Activated naive CD8-positive, alpha-beta T cell treated with anti-CD3 and anti-CD28 coated beads, Interleukin-2, amount 10 ng/mL, durations not matched to agents 7 days and 5 days (primary cell): ENCODE data around the gene AGBL4. TPM values are rescaled to one million over a fixed set of nuclear protein-coding genes. Genes with fewer than 3 reads are reported as not detected.

Experiments
- ATAC-seq: fragments of 150-1000 bp; cut with Tn5 transposase; one replicate; pipeline ENCODE4 v1.10.0; 2021; ENCODE audit warnings: low read depth, moderate library complexity
- POLR2A ChIA-PET: fragments of 350-600 bp; sonication (Branson Sonifier 250); formaldehyde crosslinking; loops from one replicate; lab custom pipeline; 2021; ENCODE audit warnings: antibody characterized with exemption; lab: Charles Lee
- DNase-seq: peaks from one replicate; pipeline ENCODE4 v3.0.0; 2021
- H3K27ac Mint-ChIP-seq: one replicate; pipeline ENCODE4 v1.8.0; 2022; ENCODE audit warnings: mild to moderate bottlenecking, mixed read lengths
- H3K27me3 Mint-ChIP-seq: one replicate; pipeline ENCODE4 v1.8.0; 2022; ENCODE audit warnings: mild to moderate bottlenecking, moderate library complexity, mixed read lengths
- H3K36me3 Mint-ChIP-seq: one replicate; pipeline ENCODE4 v1.8.0; 2021; ENCODE audit warnings: mild to moderate bottlenecking, mixed read lengths
- H3K4me1 Mint-ChIP-seq: one replicate; pipeline ENCODE4 v1.8.0; 2021; ENCODE audit warnings: mixed read lengths
- H3K4me3 Mint-ChIP-seq: one replicate; pipeline ENCODE4 v1.8.0; 2022; ENCODE audit warnings: mild to moderate bottlenecking, moderate library complexity, mixed read lengths
- H3K9me3 Mint-ChIP-seq: one replicate; pipeline ENCODE4 v1.8.0; 2021; ENCODE audit warnings: mixed read lengths
- total RNA-seq, 2 experiments: library from RNA; stranded (reverse); gene quantifications; one replicate each; pipeline ENCODE4 v1.2.3, GENCODE V29; 2021

The AGBL4 gene
- total RNA-seq, 2 experiments from 2014 or later, result not detected

- no peak overlapping the region for H3K27ac Mint-ChIP-seq
- no peak for ATAC-seq
- POLR2A ChIA-PET, result no interaction called here
- DNase-seq, result no peak
- H3K9me3 Mint-ChIP-seq, result peaks cover 2% of the 10 kb centered on the region
- no peaks in the 10 kb centered on the region for H3K27me3 Mint-ChIP-seq
- H3K36me3 Mint-ChIP-seq, result no peaks in the 10 kb centered on the region
- no peak overlapping the region for H3K4me3 Mint-ChIP-seq
- H3K4me1 Mint-ChIP-seq, result no peaks in the 10 kb centered on the region
These were observed 558.1 kb downstream of the AGBL4 start for GRCh38 chr1:49465486-49466185.

DNA sequence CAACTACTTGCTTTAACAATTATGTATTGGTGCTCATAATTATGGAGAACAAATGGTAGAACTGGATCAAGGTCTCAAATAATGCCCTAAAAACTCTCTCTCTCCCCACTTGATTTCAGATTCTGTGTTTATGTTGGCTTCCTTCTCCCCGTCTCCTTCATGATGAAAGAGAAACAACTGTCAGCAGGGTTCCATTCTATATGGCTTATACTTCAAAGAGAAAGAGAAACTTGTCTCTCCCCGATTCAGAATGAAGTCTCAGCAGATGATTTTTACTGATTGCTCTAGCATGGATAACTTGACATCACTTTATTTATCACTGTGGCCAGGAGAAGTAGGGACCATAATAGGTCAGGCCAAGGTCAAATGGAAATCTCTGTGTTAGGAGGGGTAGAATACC, 575.6 kb downstream of the AGBL4 start:
- Mint-ChIP-seq H3K36me3 (no peaks in the 10 kb centered on the region), H3K27ac (no peak overlapping the region), H3K4me1 (no peaks in the 10 kb centered on the region), H3K4me3 (no peak overlapping the region), H3K27me3 (no peaks in the 10 kb centered on the region), H3K9me3 (no peaks in the 10 kb centered on the region)
- no peak for DNase-seq
- POLR2A ChIA-PET, result no interaction called here
- ATAC-seq, result no peak

DNA sequence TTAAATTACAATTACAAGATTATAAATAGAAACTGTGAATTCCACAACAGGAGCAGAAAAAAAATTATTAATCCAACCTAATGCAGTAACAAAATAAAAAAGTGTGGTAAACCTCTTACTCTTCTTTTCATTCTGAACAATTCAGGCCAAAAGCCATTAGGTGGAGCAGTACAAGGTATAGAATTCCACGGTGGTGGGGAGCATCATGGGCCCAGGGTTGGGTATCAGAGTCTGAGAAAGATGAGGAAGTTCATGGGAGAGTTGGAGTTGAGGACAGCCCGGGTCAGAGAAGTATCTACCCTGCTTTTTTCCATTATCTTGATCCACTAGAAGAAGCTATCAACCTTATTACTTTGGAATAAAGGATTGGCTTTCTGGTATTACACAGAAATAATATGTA, 586.9 kb downstream of the AGBL4 start:
- peaks cover 5% of the 10 kb centered on the region for H3K9me3 Mint-ChIP-seq
- H3K4me3 Mint-ChIP-seq, result no peak overlapping the region
- ATAC-seq, result no peak
- no peaks in the 10 kb centered on the region for H3K27me3 Mint-ChIP-seq
- no peaks in the 10 kb centered on the region for H3K4me1 Mint-ChIP-seq
- H3K27ac Mint-ChIP-seq, result no peak overlapping the region
- DNase-seq, result no peak
- no peaks in the 10 kb centered on the region for H3K36me3 Mint-ChIP-seq
- POLR2A ChIA-PET, result no interaction called here

GRCh38 chr1:49435291-49435690, 588.5 kb downstream of the AGBL4 start:
- DNase-seq, result no peak
- Mint-ChIP-seq H3K4me3 (no peak overlapping the region), H3K9me3 (peaks cover 1% of the 10 kb centered on the region), H3K27ac (no peak overlapping the region), H3K36me3 (no peaks in the 10 kb centered on the region), H3K27me3 (no peaks in the 10 kb centered on the region), H3K4me1 (no peaks in the 10 kb centered on the region)
- no peak for ATAC-seq
- POLR2A ChIA-PET, result no interaction called here

GRCh38 chr1:49424782-49425181, 599.0 kb downstream of the AGBL4 start:
- ATAC-seq (no peak), DNase-seq (no peak)
- no peaks in the 10 kb centered on the region for H3K4me1 Mint-ChIP-seq
- H3K27ac Mint-ChIP-seq, result no peak overlapping the region
- H3K36me3 Mint-ChIP-seq, result no peaks in the 10 kb centered on the region
- peaks cover 4% of the 10 kb centered on the region for H3K9me3 Mint-ChIP-seq
- no peak overlapping the region for H3K4me3 Mint-ChIP-seq
- POLR2A ChIA-PET, result no interaction called here
- no peaks in the 10 kb centered on the region for H3K27me3 Mint-ChIP-seq

DNA sequence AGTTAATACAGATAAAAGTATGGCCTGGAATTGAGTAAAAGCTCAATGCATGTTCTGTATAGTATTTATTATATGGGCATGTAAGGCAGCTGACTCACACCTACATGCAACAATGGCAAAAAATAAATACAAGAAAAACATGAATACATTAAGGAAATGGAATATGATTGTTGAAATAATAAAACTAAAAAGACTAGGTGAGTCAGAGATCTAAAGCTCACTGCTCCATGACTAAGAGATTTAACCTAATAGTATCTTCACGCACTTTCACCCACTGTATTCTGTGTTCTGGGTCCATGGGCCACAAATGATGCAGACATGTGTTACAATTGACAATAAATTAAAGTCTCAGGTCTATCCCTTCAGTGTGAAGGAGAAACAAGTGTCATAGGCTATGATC, 607.0 kb downstream of the AGBL4 start:
- H3K9me3 Mint-ChIP-seq, result no peaks in the 10 kb centered on the region
- DNase-seq (no peak), ATAC-seq (no peak)
- H3K27ac Mint-ChIP-seq, result no peak overlapping the region
- POLR2A ChIA-PET, result no interaction called here
- H3K36me3 Mint-ChIP-seq, result no peaks in the 10 kb centered on the region
- H3K4me3 Mint-ChIP-seq, result no peak overlapping the region
- no peaks in the 10 kb centered on the region for H3K27me3 Mint-ChIP-seq
- no peaks in the 10 kb centered on the region for H3K4me1 Mint-ChIP-seq

DNA sequence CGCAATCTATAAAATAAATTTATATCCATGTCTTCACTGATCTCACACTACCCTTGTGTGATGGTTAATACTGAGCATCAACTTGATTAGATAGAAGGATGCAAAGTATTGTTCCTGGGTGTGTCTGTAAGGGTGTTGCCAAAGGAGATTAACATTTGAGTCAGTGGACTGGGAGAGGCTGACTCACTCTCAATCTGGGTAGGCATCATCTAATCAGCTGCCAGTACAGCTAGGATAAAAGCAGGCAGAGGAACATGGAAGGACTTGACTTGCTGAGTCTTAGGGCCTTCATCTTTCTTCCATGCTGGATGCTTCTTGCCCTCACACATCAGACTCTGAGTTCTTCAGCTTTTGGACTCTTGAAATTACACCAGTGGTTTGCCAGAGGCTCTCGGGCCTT, 615.4 kb downstream of the AGBL4 start:
- no peak overlapping the region for H3K27ac Mint-ChIP-seq
- no peaks in the 10 kb centered on the region for H3K36me3 Mint-ChIP-seq
- H3K4me1 Mint-ChIP-seq, result no peaks in the 10 kb centered on the region
- DNase-seq (no peak), ATAC-seq (no peak)
- H3K9me3 Mint-ChIP-seq, result peaks cover 6% of the 10 kb centered on the region
- H3K4me3 Mint-ChIP-seq, result no peak overlapping the region
- POLR2A ChIA-PET, result no interaction called here
- H3K27me3 Mint-ChIP-seq, result no peaks in the 10 kb centered on the region

DNA sequence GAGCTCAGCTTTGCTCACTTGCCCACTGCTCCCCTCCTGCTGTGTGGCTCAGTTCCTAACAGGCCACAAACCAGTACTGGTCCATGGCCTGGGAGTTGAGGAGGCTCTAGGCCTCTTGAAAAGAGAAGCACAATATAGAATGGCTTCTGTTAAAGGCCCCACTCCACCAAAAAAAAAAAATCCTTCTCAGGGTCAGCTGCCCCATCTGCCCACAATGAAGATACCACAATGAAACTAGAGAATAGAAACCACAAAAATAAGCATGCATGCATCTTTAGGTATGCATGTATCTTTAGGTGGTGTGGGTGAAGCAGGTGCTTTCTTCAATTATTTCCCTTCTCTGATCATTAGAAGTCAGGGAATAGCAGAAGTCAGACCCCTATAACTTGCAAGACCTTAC, 626.7 kb downstream of the AGBL4 start:
- H3K36me3 Mint-ChIP-seq, result no peaks in the 10 kb centered on the region
- DNase-seq, result no peak
- POLR2A ChIA-PET, result no interaction called here
- no peak overlapping the region for H3K27ac Mint-ChIP-seq
- peaks cover 6% of the 10 kb centered on the region for H3K9me3 Mint-ChIP-seq
- no peaks in the 10 kb centered on the region for H3K4me1 Mint-ChIP-seq
- H3K27me3 Mint-ChIP-seq, result no peaks in the 10 kb centered on the region
- no peak for ATAC-seq
- no peak overlapping the region for H3K4me3 Mint-ChIP-seq

GRCh38 chr1:49394200-49394599, 629.6 kb downstream of the AGBL4 start:
- Mint-ChIP-seq H3K27me3 (no peaks in the 10 kb centered on the region), H3K4me3 (no peak overlapping the region), H3K4me1 (no peaks in the 10 kb centered on the region)

GRCh38 chr1:49389699-49390098, 634.1 kb downstream of the AGBL4 start:
- POLR2A ChIA-PET, result no interaction called here
- H3K4me3 Mint-ChIP-seq, result no peak overlapping the region
- DNase-seq (no peak), ATAC-seq (no peak)
- peaks cover 4% of the 10 kb centered on the region for H3K9me3 Mint-ChIP-seq
- H3K4me1 Mint-ChIP-seq, result no peaks in the 10 kb centered on the region
- H3K27me3 Mint-ChIP-seq, result no peaks in the 10 kb centered on the region
- no peak overlapping the region for H3K27ac Mint-ChIP-seq
- H3K36me3 Mint-ChIP-seq, result no peaks in the 10 kb centered on the region

More at GRCh38 chr1:49394200-49394599, 629.6 kb downstream of the AGBL4 start:
- peaks cover 4% of the 10 kb centered on the region for H3K9me3 Mint-ChIP-seq
- DNase-seq (no peak), ATAC-seq (no peak)
- POLR2A ChIA-PET, result no interaction called here
- H3K27ac Mint-ChIP-seq, result no peak overlapping the region
- no peaks in the 10 kb centered on the region for H3K36me3 Mint-ChIP-seq

DNA sequence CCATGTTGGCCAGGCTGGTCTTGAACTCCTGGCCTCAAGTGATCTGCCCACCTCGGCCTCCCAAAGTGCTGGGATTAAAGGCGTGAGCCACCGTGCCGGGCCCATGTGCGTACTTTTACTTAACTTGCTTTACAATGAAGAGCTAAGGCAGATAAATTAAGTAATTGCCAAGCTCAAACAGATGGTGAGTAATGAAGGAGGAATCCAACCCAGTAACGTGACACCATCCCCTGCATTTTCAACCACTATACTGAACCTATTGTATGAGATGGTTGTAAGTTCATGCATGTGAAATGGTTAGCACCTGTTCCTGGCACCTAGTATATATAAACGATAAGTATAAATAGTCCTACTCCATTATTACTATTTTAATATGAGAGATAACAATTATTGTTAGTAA, 659.1 kb downstream of the AGBL4 start:
- Mint-ChIP-seq H3K9me3 (no peaks in the 10 kb centered on the region), H3K4me1 (no peaks in the 10 kb centered on the region), H3K4me3 (no peak overlapping the region), H3K27me3 (no peaks in the 10 kb centered on the region), H3K36me3 (no peaks in the 10 kb centered on the region), H3K27ac (no peak overlapping the region)
- ATAC-seq (no peak), DNase-seq (no peak)
- POLR2A ChIA-PET, result no interaction called here

GRCh38 chr1:49363628-49364027, 660.1 kb downstream of the AGBL4 start:
- no peaks in the 10 kb centered on the region for H3K36me3 Mint-ChIP-seq
- no peaks in the 10 kb centered on the region for H3K27me3 Mint-ChIP-seq
- no peaks in the 10 kb centered on the region for H3K4me1 Mint-ChIP-seq
- H3K4me3 Mint-ChIP-seq, result no peak overlapping the region
- POLR2A ChIA-PET, result no interaction called here
- no peaks in the 10 kb centered on the region for H3K9me3 Mint-ChIP-seq
- no peak overlapping the region for H3K27ac Mint-ChIP-seq
- DNase-seq (no peak), ATAC-seq (no peak)

- Mint-ChIP-seq H3K27me3 (no peaks in the 10 kb centered on the region), H3K36me3 (no peaks in the 10 kb centered on the region), H3K4me3 (no peak overlapping the region), H3K4me1 (no peaks in the 10 kb centered on the region), H3K9me3 (no peaks in the 10 kb centered on the region), H3K27ac (no peak overlapping the region)
- POLR2A ChIA-PET, result no interaction called here
- DNase-seq, result no peak
- no peak for ATAC-seq
These were observed 665.7 kb downstream of the AGBL4 start for GRCh38 chr1:49358036-49358435.

- no peaks in the 10 kb centered on the region for H3K9me3 Mint-ChIP-seq
- ATAC-seq (no peak), DNase-seq (no peak)
- H3K27ac Mint-ChIP-seq, result no peak overlapping the region
- POLR2A ChIA-PET, result no interaction called here
- no peaks in the 10 kb centered on the region for H3K27me3 Mint-ChIP-seq
- H3K36me3 Mint-ChIP-seq, result no peaks in the 10 kb centered on the region
- no peaks in the 10 kb centered on the region for H3K4me1 Mint-ChIP-seq
- no peak overlapping the region for H3K4me3 Mint-ChIP-seq
These were observed 667.2 kb downstream of the AGBL4 start for GRCh38 chr1:49356594-49356993.

DNA sequence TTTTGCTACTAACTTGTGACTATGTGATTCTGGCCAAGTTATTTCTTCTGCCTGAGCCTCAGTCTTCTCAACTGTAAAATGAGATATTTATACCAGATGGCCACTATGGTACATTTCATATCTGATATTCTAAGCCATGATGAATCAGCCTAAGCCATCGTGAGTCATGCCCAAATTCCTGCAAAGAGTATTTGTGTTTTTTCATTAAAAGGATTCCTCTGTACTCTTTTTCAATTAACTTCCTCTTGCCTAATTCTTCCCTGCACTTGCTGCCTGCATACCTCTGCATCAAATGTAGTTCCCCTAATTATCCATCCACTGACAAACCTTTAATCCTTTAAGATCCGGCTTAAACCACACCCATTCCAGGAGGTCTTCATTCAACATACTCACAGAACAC, 672.0 kb downstream of the AGBL4 start:
- no peak for ATAC-seq
- no peaks in the 10 kb centered on the region for H3K27me3 Mint-ChIP-seq
- no peaks in the 10 kb centered on the region for H3K4me1 Mint-ChIP-seq
- POLR2A ChIA-PET, result no interaction called here
- no peak overlapping the region for H3K4me3 Mint-ChIP-seq
- no peak overlapping the region for H3K27ac Mint-ChIP-seq
- no peaks in the 10 kb centered on the region for H3K36me3 Mint-ChIP-seq
- no peaks in the 10 kb centered on the region for H3K9me3 Mint-ChIP-seq
- DNase-seq, result no peak
